IMR-90 (cell line): ENCODE data around the gene SLX4IP. TPM values are rescaled to one million over a fixed set of nuclear protein-coding genes. Genes with fewer than 3 reads are reported as not detected.

Experiments
- ATAC-seq: fragments of 200-7000 bp; cut with Tn5 transposase; 2 replicates; pipeline ENCODE4 v1.9.1; 2020; ENCODE audit warnings: low read depth, mild to moderate bottlenecking, moderate library complexity
- BruUV-seq: library from RNA; stranded (reverse); fragments of 400-500 nt; replicated peaks from 2 replicates; lab custom pipeline; 2021; lab: Mats Ljungman, UMichigan
- CTCF ChIA-PET: fragments of 300-600 bp; formaldehyde crosslinking; extraction: SDS; loops from one replicate; lab custom pipeline; 2021; ENCODE audit warnings: antibody characterized with exemption; lab: Yijun Ruan, JAX
- POLR2A ChIA-PET: fragments of 300-600 bp; sonication (Branson Sonifier 250); formaldehyde crosslinking; loops from one replicate; lab custom pipeline; 2022; ENCODE audit warnings: antibody characterized with exemption; ENCODE audit not compliant: unreplicated experiment; lab: Charles Lee
- DNase-seq: peaks from one replicate; pipeline ENCODE4 v3.0.0; 2013
- H2AFZ ChIP-seq: replicated peaks from 2 replicates; pipeline ENCODE3; 2013; ENCODE audit warnings: low read length, mild to moderate bottlenecking; ENCODE audit not compliant: poor library complexity
- H2AK5ac ChIP-seq: 2 replicates; pipeline ENCODE4 v1.6.1; 2013; ENCODE audit warnings: low read depth, low read length, inconsistent platforms
- H2AK9ac ChIP-seq: replicated peaks from 2 replicates; pipeline ENCODE3; 2013; ENCODE audit warnings: mild to moderate bottlenecking, low read depth, low read length, moderate library complexity; ENCODE audit not compliant: poor library complexity
- H2BK120ac ChIP-seq: 2 replicates; pipeline ENCODE4 v1.6.1; 2013; ENCODE audit warnings: low read depth, low read length, inconsistent platforms
- H2BK15ac ChIP-seq: 3 replicates; pipeline ENCODE4 v1.6.1; 2013; ENCODE audit warnings: low read depth, low read length, inconsistent platforms
- H2BK20ac ChIP-seq: 2 replicates; pipeline ENCODE4 v1.6.1; 2013; ENCODE audit warnings: low read depth, mild to moderate bottlenecking, inconsistent platforms, low read length, moderate library complexity
- H2BK5ac ChIP-seq: 2 replicates; pipeline ENCODE4 v1.6.1; 2013; ENCODE audit warnings: mild to moderate bottlenecking, low read depth, low read length, inconsistent platforms; ENCODE audit not compliant: poor library complexity, severe bottlenecking
- H3K14ac ChIP-seq: replicated peaks from 2 replicates; pipeline ENCODE4 v1.6.1; 2013; ENCODE audit warnings: low read depth, low read length, inconsistent platforms
- H3K18ac ChIP-seq: 2 replicates; pipeline ENCODE4 v1.6.1; 2013; ENCODE audit warnings: low read depth, low read length, control low read depth
- H3K23ac ChIP-seq: 2 replicates; pipeline ENCODE4 v1.6.1; 2013; ENCODE audit warnings: low read depth, low read length, inconsistent platforms
- H3K27ac ChIP-seq: 2 replicates; pipeline ENCODE4 v1.5.1; 2013; ENCODE audit warnings: mild to moderate bottlenecking, control low read depth, low read length; ENCODE audit not compliant: insufficient read depth
- H3K27me3 ChIP-seq: 2 replicates; pipeline ENCODE4 v1.6.1; 2013; ENCODE audit warnings: low read length; ENCODE audit not compliant: control insufficient read depth, insufficient read depth
- H3K36me3 ChIP-seq: 2 replicates; pipeline ENCODE4 v1.6.1; 2013; ENCODE audit warnings: low read length, mixed read lengths; ENCODE audit not compliant: control insufficient read depth, insufficient read depth
- H3K4ac ChIP-seq: 2 replicates; pipeline ENCODE4 v1.6.1; 2013; ENCODE audit warnings: low read depth, low read length, inconsistent platforms
- H3K4me1 ChIP-seq: 2 replicates; pipeline ENCODE4 v1.6.1; 2013; ENCODE audit warnings: low read length, mixed read lengths; ENCODE audit not compliant: control insufficient read depth, insufficient read depth
- H3K4me2 ChIP-seq: 2 replicates; pipeline ENCODE4 v1.6.1; 2013; ENCODE audit warnings: low read depth, mild to moderate bottlenecking, control low read depth, low read length, moderate library complexity
- H3K4me3 ChIP-seq: 2 replicates; pipeline ENCODE4 v1.5.1; 2013; ENCODE audit warnings: low read depth, mild to moderate bottlenecking, control low read depth, low read length, moderate library complexity; ENCODE audit not compliant: insufficient read depth
- H3K56ac ChIP-seq: 2 replicates; pipeline ENCODE4 v1.6.1; 2013; ENCODE audit warnings: low read length, inconsistent platforms; ENCODE audit not compliant: insufficient read depth; ENCODE audit errors: extremely low read depth
- H3K79me1 ChIP-seq, 2 experiments: 2 replicates each; pipeline ENCODE4 v1.6.1; 2013; ENCODE audit warnings: low read length in 2 of 2, inconsistent platforms in 1 of 2, low read depth in 1 of 2
- H3K9ac ChIP-seq: 2 replicates; pipeline ENCODE4 v1.6.1; 2013; ENCODE audit warnings: low read depth, low read length, control low read depth
- H3K9me1 ChIP-seq: 2 replicates; pipeline ENCODE4 v1.6.1; 2013; ENCODE audit warnings: low read length, inconsistent platforms; ENCODE audit not compliant: insufficient read depth
- H3K9me3 ChIP-seq: 2 replicates; pipeline ENCODE4 v1.6.1; 2013; ENCODE audit warnings: low read length; ENCODE audit not compliant: control insufficient read depth, insufficient read depth
- H4K20me1 ChIP-seq: 2 replicates; pipeline ENCODE4 v1.6.1; 2013; ENCODE audit warnings: low read length, inconsistent platforms; ENCODE audit not compliant: insufficient read depth
- H4K5ac ChIP-seq: 2 replicates; pipeline ENCODE4 v1.6.1; 2013; ENCODE audit warnings: mild to moderate bottlenecking, low read depth, low read length, control low read depth
- H4K8ac ChIP-seq, 2 experiments: 2 replicates each; pipeline ENCODE4 v1.6.1; 2013; ENCODE audit warnings: low read depth in 2 of 2, low read length in 2 of 2, control low read depth in 1 of 2, inconsistent platforms in 1 of 2
- H4K91ac ChIP-seq: 2 replicates; pipeline ENCODE4 v1.6.1; 2013; ENCODE audit warnings: low read depth, low read length, inconsistent platforms; ENCODE audit not compliant: insufficient read depth
- CEBPB ChIP-seq: IDR thresholded peaks from 2 replicates; pipeline ENCODE4 v1.6.1; 2012; ENCODE audit warnings: low read depth, low read length, improper control_type of control experiment
- FOS ChIP-seq: fragments of 150-350 bp; IDR thresholded peaks from 2 replicates; pipeline ENCODE4 v1.6.1; 2016; ENCODE audit warnings: low read depth, low read length
- MAZ ChIP-seq: IDR thresholded peaks from 2 replicates; pipeline ENCODE4 v1.6.1; 2012; ENCODE audit warnings: low read depth, mild to moderate bottlenecking, low read length, improper control_type of control experiment, moderate library complexity, borderline replicate concordance
- NFE2L2 ChIP-seq: fragments of 150-350 bp; IDR thresholded peaks from 2 replicates; pipeline ENCODE4 v1.6.1; 2016; ENCODE audit warnings: low read depth, mild to moderate bottlenecking, low read length
- WGBS, 2 experiments: methylation state at CpG; one replicate each; pipeline versions ENCODE4 v1.1.5 to v1.1.7; 2013; ENCODE audit warnings: missing lambda C conversion rate in 2 of 2; ENCODE audit not compliant: insufficient read length in 1 of 2; ENCODE audit errors: extremely low coverage in 2 of 2; 5-methylcytosine and 5-hydroxymethylcytosine counted together
- dilution Hi-C: fragments of 300-500 bp; cut with HindIII; formaldehyde crosslinking; loops from one replicate; pipeline ENCODE4 v1.14.3; 2018; ENCODE audit warnings: low sequenced_read_pairs; ENCODE audit not compliant: unreplicated experiment
- in situ Hi-C: fragments of 300-500 bp; cut with MboI; formaldehyde crosslinking; loops from 3 replicates; pipeline ENCODE4 v1.14.3; 2019; ENCODE audit warnings: low sequenced_read_pairs, inconsistent platforms, mixed read lengths
- intact Hi-C: fragments of 100-400 bp; cut with micrococcal nuclease; formaldehyde crosslinking; loops from 2 replicates; pipeline ENCODE4 v1.10.0; 2022
- polyA plus RNA-seq, 3 experiments: library from polyadenylated mRNA; depleted of rRNA; stranded (reverse); fragments of >200 nt; gene quantifications; 2 replicates each; pipeline ENCODE4 v1.2.3, GENCODE V29; 2012; ENCODE audit warnings: low replicate concordance in 1 of 3
- total RNA-seq: library from RNA; depleted of rRNA; stranded (reverse); fragments of >200 nt; gene quantifications from 2 replicates; pipeline ENCODE4 v1.2.3, GENCODE V29; 2012

The SLX4IP gene
- total and polyA plus RNA-seq, 2 of the 4 experiments (the other 2 are of a cell fraction) = 1.3 to 5.9 TPM

GRCh38 chr20:10619427-10619826, 184.3 kb downstream of the SLX4IP start:
- H2AK9ac ChIP-seq = no peak overlapping the region
- H2BK120ac ChIP-seq = peak overlapping the region; percentile 84; the same call in 1 of the 2 replicates
- TF ChIP-seq MAZ (no peak), NFE2L2 (peak; percentile 11; the same call in 1 of the 2 replicates), CEBPB (peak; percentile 38; the same call in 1 of the 2 replicates), FOS (peak; percentile 45; the same call in 1 of the 2 replicates)
- H3K27me3 ChIP-seq = no peaks in the 10 kb centered on the region
- no peak overlapping the region for H3K14ac ChIP-seq
- no peak overlapping the region for H4K91ac ChIP-seq
- ChIA-PET CTCF (interaction anchor here (1.0 kb wide), 2 partner anchors 8 to 291 kb away, joined by 3 to 4 read pairs; no protein-coding TSS in a partner anchor), POLR2A (no interaction called here)
- no peak overlapping the region for H2AFZ ChIP-seq
- H4K20me1 ChIP-seq = no peaks in the 10 kb centered on the region
- DNase-seq (peak; percentile 92), ATAC-seq (peak; percentile 76)
- no peak overlapping the region for H3K4me3 ChIP-seq
- H4K5ac ChIP-seq = no peak overlapping the region; the same call in 1 of the 2 replicates
- peak overlapping the region; percentile 90; the same call in 1 of the 2 replicates for H2BK20ac ChIP-seq
- no peaks in the 10 kb centered on the region for H3K36me3 ChIP-seq
- no TSS peak for BruUV-seq
- no peak overlapping the region for H3K9ac ChIP-seq
- peaks cover 0 to 3% of the 10 kb centered on the region in 2 experiments; a peak in 1 of 4 replicates for H3K79me1 ChIP-seq
- dilution Hi-C loops (no loop called here), in situ Hi-C loops (no loop called here), intact Hi-C loops (no loop called here)
- H3K56ac ChIP-seq = no peak overlapping the region
- no CpG with 5 or more reads among the region's 3 CpGs for WGBS, 2 experiments
- no peak overlapping the region for H3K23ac ChIP-seq
- peak overlapping the region; percentile 95; the same call in 1 of the 3 replicates for H2BK15ac ChIP-seq
- no peaks in the 10 kb centered on the region for H3K9me3 ChIP-seq
- H3K4me1 ChIP-seq = peaks cover 11% of the 10 kb centered on the region
- H4K8ac ChIP-seq = peak overlapping the region; percentile 45 to 85; a peak in 2 of 4 replicates
- H2AK5ac ChIP-seq = no peak overlapping the region
- H2BK5ac ChIP-seq = no peak overlapping the region
- H3K9me1 ChIP-seq = peaks cover 9% of the 10 kb centered on the region
- H3K27ac ChIP-seq = peak overlapping the region; percentile 39; the same call in 1 of the 2 replicates
- H3K4ac ChIP-seq = peak overlapping the region; percentile 92; the same call in 1 of the 2 replicates
- H3K4me2 ChIP-seq = no peak overlapping the region
- peak overlapping the region; percentile 80 for H3K18ac ChIP-seq
